K562 (cell line): Measurements from ENCODE around the gene KLHL22. TPM values are rescaled to one million over a fixed set of nuclear protein-coding genes. Genes with fewer than 3 reads are reported as not detected.

Source experiments
- BRF1 ChIP-seq: IDR thresholded peaks from 3 replicates; pipeline ENCODE4 v1.6.1; 2011; ENCODE audit warnings: borderline replicate concordance, mild to moderate bottlenecking; ENCODE audit not compliant: insufficient read length; ENCODE audit errors: extremely low read depth
- E2F3 ChIP-seq: fragments of 250-450 bp; sonication (Bioruptor Pico); IDR thresholded peaks from 2 replicates; pipeline ENCODE4 v1.4.0; 2020; ENCODE audit warnings: mild to moderate bottlenecking
- MBD2 ChIP-seq: sonication (generic); IDR thresholded peaks from 2 replicates; pipeline ENCODE4 v1.6.1; 2016; ENCODE audit warnings: low read depth, borderline replicate concordance
- MXI1 ChIP-seq: IDR thresholded peaks from 2 replicates; pipeline ENCODE4 v1.6.1; 2011; ENCODE audit warnings: low read depth, mild to moderate bottlenecking, improper control_type of control experiment, low read length
- NR2C1 ChIP-seq, 2 experiments: fragments of 450-650 bp; IDR thresholded peaks; 2 replicates each; pipeline ENCODE4 v1.6.1; 2017; ENCODE audit warnings: mild to moderate bottlenecking in 2 of 2, antibody characterized with exemption in 1 of 2, inconsistent platforms in 1 of 2, missing compliant biosample characterization in 1 of 2, missing genetic modification characterization in 1 of 2
- NR4A1 ChIP-seq, 2 experiments: fragments of 250-450 bp in 1 of 2; fragments of 450-650 bp in 1 of 2; sonication (Bioruptor Pico) in 1 of 2; IDR thresholded peaks; 2 replicates each; pipeline versions ENCODE4 v1.4.0 to v1.6.1; 2016 to 2020; ENCODE audit warnings: mild to moderate bottlenecking in 2 of 2, missing compliant biosample characterization in 1 of 2, missing genetic modification characterization in 1 of 2, moderate library complexity in 1 of 2
- POLR2B ChIP-seq: fragments of 450-650 bp; IDR thresholded peaks from 2 replicates; pipeline ENCODE4 v1.6.1; 2018; ENCODE audit warnings: low read depth; ENCODE audit not compliant: partially characterized antibody
- STAT5B ChIP-seq: fragments of 250-450 bp; sonication (Bioruptor Pico); IDR thresholded peaks from 2 replicates; pipeline ENCODE4 v1.8.0; 2021; ENCODE audit warnings: mild to moderate bottlenecking, inconsistent platforms
- TOE1 ChIP-seq, 2 experiments: fragments of 450-650 bp in 1 of 2; sonication (generic) in 1 of 2; formaldehyde crosslinking in 1 of 2; IDR thresholded peaks; 2 replicates each; pipeline versions ENCODE4 v1.7.1 to v1.8.0; 2016 to 2022; ENCODE audit warnings: borderline replicate concordance in 2 of 2, mild to moderate bottlenecking in 2 of 2, antibody characterized with exemption in 1 of 2, inconsistent platforms in 1 of 2, low read depth in 1 of 2, missing genetic modification reagents in 1 of 2, moderate library complexity in 1 of 2
- ZNF212 ChIP-seq: fragments of 450-650 bp; formaldehyde crosslinking; IDR thresholded peaks from 2 replicates; pipeline ENCODE4 v1.4.0; 2020; ENCODE audit warnings: mild to moderate bottlenecking
- ZNF347 ChIP-seq: fragments of 450-650 bp; formaldehyde crosslinking; IDR thresholded peaks from 2 replicates; pipeline ENCODE4 v1.4.0; 2020; ENCODE audit warnings: low read depth, mild to moderate bottlenecking, moderate library complexity
- ZNF717 ChIP-seq: fragments of 250-450 bp; sonication (Bioruptor Pico); IDR thresholded peaks from 2 replicates; pipeline ENCODE4 v1.5.0; 2021
- polyA plus RNA-seq, 8 experiments: library from polyadenylated mRNA; depleted of rRNA in 4 of 8; stranded (reverse) in 5 of 8; unstranded in 3 of 8; fragments of >200 nt; fragmentation: Nextera tagmentation in 2 of 8; fragmentation: Illumina TruSeq in 1 of 8; extraction: Ambion mirVana in 2 of 8; extraction: Trizol in 1 of 8; gene quantifications; 2 replicates each; pipeline versions ENCODE4 v1.2.1 to v1.2.3, GENCODE V29; 2011 to 2014; ENCODE audit warnings: inconsistent platforms in 1 of 8, missing spikeins in 1 of 8
- total RNA-seq, 7 experiments: library from RNA; depleted of rRNA in 6 of 7; stranded (reverse); fragments of >200 nt in 6 of 7; fragmentation: Illumina TruSeq in 2 of 7; extraction: Trizol in 2 of 7; gene quantifications; 2 replicates each; pipeline versions ENCODE4 v1.2.1 to v1.2.3, GENCODE V29; 2011 to 2021; ENCODE audit warnings: low replicate concordance in 1 of 7
- TF ChIP-seq, protein P1 (sequence below): fragments of 200-800 bp; sonication (Bioruptor generic); IDR thresholded peaks from 2 replicates; pipeline ENCODE4 v1.6.1; 2017; ENCODE audit warnings: missing genetic modification characterization, missing compliant biosample characterization
- TF ChIP-seq, protein P2 (sequence below): fragments of 250-450 bp; sonication (Bioruptor Pico); IDR thresholded peaks from 2 replicates; pipeline ENCODE4 v1.8.0; 2022; ENCODE audit warnings: moderate library complexity, mild to moderate bottlenecking, inconsistent platforms
- TF ChIP-seq, protein P3 (sequence below): sonication (generic); formaldehyde crosslinking; IDR thresholded peaks from 2 replicates; pipeline ENCODE4 v1.8.0; 2022; ENCODE audit warnings: missing genetic modification reagents, mild to moderate bottlenecking, borderline replicate concordance
- TF ChIP-seq, protein P4 (sequence below): fragments of 250-450 bp; sonication (Bioruptor Pico); IDR thresholded peaks from 2 replicates; pipeline ENCODE4 v1.8.0; 2021; ENCODE audit warnings: mild to moderate bottlenecking, moderate library complexity
- TF ChIP-seq, protein P5 (sequence below): fragments of 450-650 bp; formaldehyde crosslinking; IDR thresholded peaks from 2 replicates; pipeline ENCODE4 v1.4.0; 2020; ENCODE audit warnings: mild to moderate bottlenecking, moderate library complexity

Gene KLHL22
- total and polyA plus RNA-seq, 9 of the 15 experiments (the other 6 are each of a cell fraction or from before 2014, with no cell fraction given), result 1.3 to 25.6 (median 15.2) TPM

DNA sequence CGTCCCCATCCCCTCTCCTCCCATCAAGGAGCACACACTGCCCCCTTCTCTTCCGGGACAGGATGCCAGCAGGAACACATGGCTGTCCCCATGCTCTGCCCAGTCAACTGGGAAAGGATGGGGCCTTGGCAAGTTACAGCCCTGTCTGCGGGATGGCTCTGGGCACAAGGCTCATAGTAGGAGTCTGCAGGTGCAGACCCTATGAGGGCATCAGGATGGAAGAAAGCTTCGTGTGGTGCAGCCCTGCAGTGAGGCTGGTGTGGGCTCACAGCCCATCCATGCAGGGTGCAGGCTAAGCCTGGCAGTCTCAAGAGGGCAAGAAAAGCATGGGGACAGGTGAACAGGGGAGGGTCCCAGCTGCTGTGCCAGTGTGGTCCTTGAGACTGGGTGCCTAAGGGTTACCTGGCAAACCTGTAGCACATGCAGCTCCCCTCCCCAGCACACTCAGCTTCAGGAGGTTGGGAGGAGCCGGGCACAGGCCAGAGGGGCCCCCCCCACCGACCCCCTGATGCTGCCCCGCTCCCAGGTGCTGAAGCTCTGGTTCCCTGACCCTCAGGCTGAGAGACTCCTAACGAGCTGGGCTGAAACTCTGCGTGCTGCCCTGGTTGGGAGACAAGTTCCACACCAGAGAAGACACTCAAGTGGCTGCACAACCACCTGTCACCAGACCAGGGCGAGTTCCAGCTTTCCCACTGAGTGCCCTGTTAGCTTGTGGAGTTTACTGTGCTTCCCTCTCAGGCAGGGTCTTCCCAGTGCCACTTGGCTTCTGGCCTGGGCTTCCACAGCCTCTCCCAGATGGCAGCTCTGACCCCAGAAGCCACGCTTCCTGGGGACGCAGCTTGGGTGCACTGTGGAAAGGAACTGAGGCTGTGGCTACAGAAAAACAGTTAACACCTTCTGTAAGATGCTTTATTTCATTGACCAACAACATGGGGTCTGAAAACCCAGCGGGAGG lies 54.7 kb downstream of the KLHL22 start (continued):
- TF ChIP-seq, protein P1, sequence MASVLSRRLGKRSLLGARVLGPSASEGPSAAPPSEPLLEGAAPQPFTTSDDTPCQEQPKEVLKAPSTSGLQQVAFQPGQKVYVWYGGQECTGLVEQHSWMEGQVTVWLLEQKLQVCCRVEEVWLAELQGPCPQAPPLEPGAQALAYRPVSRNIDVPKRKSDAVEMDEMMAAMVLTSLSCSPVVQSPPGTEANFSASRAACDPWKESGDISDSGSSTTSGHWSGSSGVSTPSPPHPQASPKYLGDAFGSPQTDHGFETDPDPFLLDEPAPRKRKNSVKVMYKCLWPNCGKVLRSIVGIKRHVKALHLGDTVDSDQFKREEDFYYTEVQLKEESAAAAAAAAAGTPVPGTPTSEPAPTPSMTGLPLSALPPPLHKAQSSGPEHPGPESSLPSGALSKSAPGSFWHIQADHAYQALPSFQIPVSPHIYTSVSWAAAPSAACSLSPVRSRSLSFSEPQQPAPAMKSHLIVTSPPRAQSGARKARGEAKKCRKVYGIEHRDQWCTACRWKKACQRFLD (CRISPR knock-in tag), result no peak
- TF ChIP-seq, protein P2, sequence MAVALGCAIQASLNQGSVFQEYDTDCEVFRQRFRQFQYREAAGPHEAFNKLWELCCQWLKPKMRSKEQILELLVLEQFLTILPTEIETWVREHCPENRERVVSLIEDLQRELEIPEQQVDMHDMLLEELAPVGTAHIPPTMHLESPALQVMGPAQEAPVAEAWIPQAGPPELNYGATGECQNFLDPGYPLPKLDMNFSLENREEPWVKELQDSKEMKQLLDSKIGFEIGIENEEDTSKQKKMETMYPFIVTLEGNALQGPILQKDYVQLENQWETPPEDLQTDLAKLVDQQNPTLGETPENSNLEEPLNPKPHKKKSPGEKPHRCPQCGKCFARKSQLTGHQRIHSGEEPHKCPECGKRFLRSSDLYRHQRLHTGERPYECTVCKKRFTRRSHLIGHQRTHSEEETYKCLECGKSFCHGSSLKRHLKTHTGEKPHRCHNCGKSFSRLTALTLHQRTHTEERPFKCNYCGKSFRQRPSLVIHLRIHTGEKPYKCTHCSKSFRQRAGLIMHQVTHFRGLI (CRISPR knock-in tag), result no peak
- TF ChIP-seq ZNF347 (CRISPR knock-in tag) (no peak), TOE1 (IDR thresholded peaks at IDR 0.05; ENCODE audit: borderline replicate concordance) (no peak), TOE1 (CRISPR knock-in tag; IDR thresholded peaks at IDR 0.05; ENCODE audit: borderline replicate concordance, low read depth) (no peak), NR2C1 (IDR thresholded peaks at IDR 0.05) (no peak), NR2C1 (tag; IDR thresholded peaks at IDR 0.05) (no peak), E2F3 (no peak), STAT5B (CRISPR knock-in tag) (no peak), MXI1 (no peak), POLR2B (no peak), BRF1 (no peak), ZNF212 (CRISPR knock-in tag) (no peak), NR4A1 (CRISPR knock-in tag; IDR thresholded peaks at IDR 0.05) (0 out of 2 replicates have a peak, but pooled peaks have one; percentile 10), NR4A1 (tag; IDR thresholded peaks at IDR 0.05) (no peak), MBD2 (no peak), ZNF717 (CRISPR knock-in tag) (peak; percentile 61; the same call in 1 of the 2 replicates)
- TF ChIP-seq, protein P3, sequence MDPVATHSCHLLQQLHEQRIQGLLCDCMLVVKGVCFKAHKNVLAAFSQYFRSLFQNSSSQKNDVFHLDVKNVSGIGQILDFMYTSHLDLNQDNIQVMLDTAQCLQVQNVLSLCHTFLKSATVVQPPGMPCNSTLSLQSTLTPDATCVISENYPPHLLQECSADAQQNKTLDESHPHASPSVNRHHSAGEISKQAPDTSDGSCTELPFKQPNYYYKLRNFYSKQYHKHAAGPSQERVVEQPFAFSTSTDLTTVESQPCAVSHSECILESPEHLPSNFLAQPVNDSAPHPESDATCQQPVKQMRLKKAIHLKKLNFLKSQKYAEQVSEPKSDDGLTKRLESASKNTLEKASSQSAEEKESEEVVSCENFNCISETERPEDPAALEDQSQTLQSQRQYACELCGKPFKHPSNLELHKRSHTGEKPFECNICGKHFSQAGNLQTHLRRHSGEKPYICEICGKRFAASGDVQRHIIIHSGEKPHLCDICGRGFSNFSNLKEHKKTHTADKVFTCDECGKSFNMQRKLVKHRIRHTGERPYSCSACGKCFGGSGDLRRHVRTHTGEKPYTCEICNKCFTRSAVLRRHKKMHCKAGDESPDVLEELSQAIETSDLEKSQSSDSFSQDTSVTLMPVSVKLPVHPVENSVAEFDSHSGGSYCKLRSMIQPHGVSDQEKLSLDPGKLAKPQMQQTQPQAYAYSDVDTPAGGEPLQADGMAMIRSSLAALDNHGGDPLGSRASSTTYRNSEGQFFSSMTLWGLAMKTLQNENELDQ, result 0 out of 2 replicates have a peak, but pooled peaks have one; percentile 32
- TF ChIP-seq, protein P4, sequence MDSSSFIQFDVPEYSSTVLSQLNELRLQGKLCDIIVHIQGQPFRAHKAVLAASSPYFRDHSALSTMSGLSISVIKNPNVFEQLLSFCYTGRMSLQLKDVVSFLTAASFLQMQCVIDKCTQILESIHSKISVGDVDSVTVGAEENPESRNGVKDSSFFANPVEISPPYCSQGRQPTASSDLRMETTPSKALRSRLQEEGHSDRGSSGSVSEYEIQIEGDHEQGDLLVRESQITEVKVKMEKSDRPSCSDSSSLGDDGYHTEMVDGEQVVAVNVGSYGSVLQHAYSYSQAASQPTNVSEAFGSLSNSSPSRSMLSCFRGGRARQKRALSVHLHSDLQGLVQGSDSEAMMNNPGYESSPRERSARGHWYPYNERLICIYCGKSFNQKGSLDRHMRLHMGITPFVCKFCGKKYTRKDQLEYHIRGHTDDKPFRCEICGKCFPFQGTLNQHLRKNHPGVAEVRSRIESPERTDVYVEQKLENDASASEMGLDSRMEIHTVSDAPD (CRISPR knock-in tag), result no peak
- TF ChIP-seq, protein P5, sequence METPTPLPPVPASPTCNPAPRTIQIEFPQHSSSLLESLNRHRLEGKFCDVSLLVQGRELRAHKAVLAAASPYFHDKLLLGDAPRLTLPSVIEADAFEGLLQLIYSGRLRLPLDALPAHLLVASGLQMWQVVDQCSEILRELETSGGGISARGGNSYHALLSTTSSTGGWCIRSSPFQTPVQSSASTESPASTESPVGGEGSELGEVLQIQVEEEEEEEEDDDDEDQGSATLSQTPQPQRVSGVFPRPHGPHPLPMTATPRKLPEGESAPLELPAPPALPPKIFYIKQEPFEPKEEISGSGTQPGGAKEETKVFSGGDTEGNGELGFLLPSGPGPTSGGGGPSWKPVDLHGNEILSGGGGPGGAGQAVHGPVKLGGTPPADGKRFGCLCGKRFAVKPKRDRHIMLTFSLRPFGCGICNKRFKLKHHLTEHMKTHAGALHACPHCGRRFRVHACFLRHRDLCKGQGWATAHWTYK, result no peak
